ENCODE data around the gene RIC3.

The RIC3 gene

GRCh38 chr11:8097062-8097461 lies 71.8 kb downstream of the RIC3 start:
- H3K9me3 ChIP-seq (ENCODE audit: control extremely low read depth in 1 of 5, control insufficient read depth in 4 of 5, insufficient read depth in 2 of 5, low read depth in 1 of 5, low read length in 4 of 5), result no peaks in the 10 kb centered on the region
- ChIA-PET CTCF (interaction anchor here (1.4 to 21.2 kb wide), 7 partner anchors 8 to 110 kb away, joined by 4 to 429 read pairs (median 24); partner anchors contain the start of gene EIF3F), POLR2A (no interaction called here)
- H3K27ac ChIP-seq (ENCODE audit: insufficient read depth in 1 of 2, low read depth in 1 of 2, low read length in 2 of 2, poor library complexity in 1 of 2, severe bottlenecking in 2 of 2), result no peak overlapping the region
- peaks cover 0 to 5% (median 0%) of the 10 kb centered on the region in 4 experiments for H3K36me3 ChIP-seq (ENCODE audit: control insufficient read depth in 4 of 4, insufficient read depth in 4 of 4, low read length in 3 of 4)
- H3K4me1 ChIP-seq (ENCODE audit: control extremely low read depth in 1 of 4, control insufficient read depth in 4 of 4, insufficient read depth in 4 of 4, low read length in 3 of 4), result peaks cover 0 to 9% (median 3%) of the 10 kb centered on the region in 4 experiments
- 100% methylated on average over 4 of the region's 8 CpGs for WGBS (ENCODE audit: insufficient coverage)
- no peak for DNase-seq
- peaks cover 0 to 3% (median 0%) of the 10 kb centered on the region in 5 experiments for H3K27me3 ChIP-seq (replicated peaks in 2 of 5; ENCODE audit: control insufficient read depth in 4 of 5, insufficient read depth in 5 of 5, low read length in 4 of 5)
- no peak overlapping the region for H3K4me3 ChIP-seq (ENCODE audit: control insufficient read depth in 1 of 7, extremely low read depth in 1 of 7, insufficient read depth in 4 of 7, low read depth in 2 of 7, low read length in 6 of 7)

DNA sequence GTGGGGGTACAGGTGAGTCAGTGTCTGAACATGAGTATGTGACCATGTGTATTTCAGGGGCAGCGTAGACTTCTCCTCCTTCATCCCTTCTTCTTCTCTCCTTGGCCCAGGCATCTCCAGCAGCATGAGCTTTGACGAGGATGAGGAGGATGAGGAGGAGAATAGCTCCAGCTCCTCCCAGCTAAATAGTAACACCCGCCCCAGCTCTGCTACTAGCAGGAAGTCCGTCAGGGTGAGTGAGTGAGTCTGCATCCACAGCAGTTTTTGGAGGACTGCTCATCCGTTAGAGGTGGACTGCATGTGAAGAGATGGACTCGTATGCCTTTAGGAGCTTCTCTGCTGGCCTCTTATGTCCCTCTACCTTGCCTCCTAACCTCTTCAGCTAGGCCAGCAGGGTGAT lies 72.2 kb downstream of the RIC3 start:
- no peak for DNase-seq
- Histone ChIP-seq H3K36me3 (ENCODE audit: control insufficient read depth in 4 of 4, insufficient read depth in 4 of 4, low read length in 3 of 4) (peaks cover 0 to 5% (median 0%) of the 10 kb centered on the region in 4 experiments), H3K27ac (ENCODE audit: insufficient read depth in 1 of 2, low read depth in 1 of 2, low read length in 2 of 2, poor library complexity in 1 of 2, severe bottlenecking in 2 of 2) (no peak overlapping the region), H3K4me1 (ENCODE audit: control extremely low read depth in 1 of 4, control insufficient read depth in 4 of 4, insufficient read depth in 4 of 4, low read length in 3 of 4) (peaks cover 0 to 9% (median 3%) of the 10 kb centered on the region in 4 experiments), H3K27me3 (replicated peaks in 2 of 5; ENCODE audit: control insufficient read depth in 4 of 5, insufficient read depth in 5 of 5, low read length in 4 of 5) (peaks cover 0 to 3% (median 0%) of the 10 kb centered on the region in 5 experiments), H3K4me3 (ENCODE audit: control insufficient read depth in 1 of 7, extremely low read depth in 1 of 7, insufficient read depth in 4 of 7, low read depth in 2 of 7, low read length in 6 of 7) (no peak overlapping the region), H3K9me3 (ENCODE audit: control extremely low read depth in 1 of 5, control insufficient read depth in 4 of 5, insufficient read depth in 2 of 5, low read depth in 1 of 5, low read length in 4 of 5) (no peaks in the 10 kb centered on the region)
- ChIA-PET POLR2A (no interaction called here), CTCF (interaction anchor here (0.8 to 21.2 kb wide), 9 partner anchors 9 to 211 kb away, joined by 3 to 429 read pairs (median 5); partner anchors contain the start of gene EIF3F)
- 94% methylated on average over 2 of the region's 6 CpGs for WGBS (ENCODE audit: insufficient coverage)

GRCh38 chr11:8095806-8096522 lies 72.9 kb downstream of the RIC3 start:
- ChIA-PET CTCF (interaction anchor here (0.8 to 21.2 kb wide), 11 partner anchors 7 to 212 kb away, joined by 3 to 429 read pairs (median 5); partner anchors contain the start of gene EIF3F), POLR2A (no interaction called here)
- peaks cover 0 to 3% (median 0%) of the 10 kb centered on the region in 5 experiments for H3K27me3 ChIP-seq (replicated peaks in 2 of 5; ENCODE audit: control insufficient read depth in 4 of 5, insufficient read depth in 5 of 5, low read length in 4 of 5)
- no peaks in the 10 kb centered on the region for H3K9me3 ChIP-seq (ENCODE audit: control extremely low read depth in 1 of 5, control insufficient read depth in 4 of 5, insufficient read depth in 2 of 5, low read depth in 1 of 5, low read length in 4 of 5)
- 95% methylated on average over 3 of the region's 5 CpGs for WGBS (ENCODE audit: insufficient coverage)
- H3K36me3 ChIP-seq (ENCODE audit: control insufficient read depth in 4 of 4, insufficient read depth in 4 of 4, low read length in 3 of 4), result peaks cover 0 to 5% (median 0%) of the 10 kb centered on the region in 4 experiments
- no peak overlapping the region for H3K4me3 ChIP-seq (ENCODE audit: control insufficient read depth in 1 of 7, extremely low read depth in 1 of 7, insufficient read depth in 4 of 7, low read depth in 2 of 7, low read length in 6 of 7)
- no peak for DNase-seq
- peaks cover 0 to 9% (median 3%) of the 10 kb centered on the region in 4 experiments for H3K4me1 ChIP-seq (ENCODE audit: control extremely low read depth in 1 of 4, control insufficient read depth in 4 of 4, insufficient read depth in 4 of 4, low read length in 3 of 4)
- H3K27ac ChIP-seq (ENCODE audit: insufficient read depth in 1 of 2, low read depth in 1 of 2, low read length in 2 of 2, poor library complexity in 1 of 2, severe bottlenecking in 2 of 2), result no peak overlapping the region

- H3K4me1 ChIP-seq (ENCODE audit: control extremely low read depth in 1 of 4, control insufficient read depth in 4 of 4, insufficient read depth in 4 of 4, low read length in 3 of 4), result peaks cover 0 to 9% (median 3%) of the 10 kb centered on the region in 4 experiments
- H3K27ac ChIP-seq (ENCODE audit: insufficient read depth in 1 of 2, low read depth in 1 of 2, low read length in 2 of 2, poor library complexity in 1 of 2, severe bottlenecking in 2 of 2), result no peak overlapping the region
- H3K36me3 ChIP-seq (ENCODE audit: control insufficient read depth in 4 of 4, insufficient read depth in 4 of 4, low read length in 3 of 4), result peaks cover 0 to under 1% (median 0%) of the 10 kb centered on the region in 4 experiments
- DNase-seq, result no peak
- no peak overlapping the region for H3K4me3 ChIP-seq (ENCODE audit: control insufficient read depth in 1 of 7, extremely low read depth in 1 of 7, insufficient read depth in 4 of 7, low read depth in 2 of 7, low read length in 6 of 7)
- WGBS (ENCODE audit: insufficient coverage), result 32% methylated on average over 12 of the region's 12 CpGs
- POLR2A ChIA-PET, result no interaction called here
- peaks cover 0 to 5% (median 0%) of the 10 kb centered on the region in 5 experiments for H3K27me3 ChIP-seq (replicated peaks in 2 of 5; ENCODE audit: control insufficient read depth in 4 of 5, insufficient read depth in 5 of 5, low read length in 4 of 5)
- H3K9me3 ChIP-seq (ENCODE audit: control extremely low read depth in 1 of 5, control insufficient read depth in 4 of 5, insufficient read depth in 2 of 5, low read depth in 1 of 5, low read length in 4 of 5), result no peaks in the 10 kb centered on the region
- CTCF ChIA-PET, result interaction anchor here (1.2 to 21.2 kb wide), 10 partner anchors 8 to 212 kb away, joined by 3 to 429 read pairs (median 6); no protein-coding TSS in a partner anchor
Observed at GRCh38 chr11:8095371-8095770, 73.5 kb downstream of the RIC3 start.

DNA sequence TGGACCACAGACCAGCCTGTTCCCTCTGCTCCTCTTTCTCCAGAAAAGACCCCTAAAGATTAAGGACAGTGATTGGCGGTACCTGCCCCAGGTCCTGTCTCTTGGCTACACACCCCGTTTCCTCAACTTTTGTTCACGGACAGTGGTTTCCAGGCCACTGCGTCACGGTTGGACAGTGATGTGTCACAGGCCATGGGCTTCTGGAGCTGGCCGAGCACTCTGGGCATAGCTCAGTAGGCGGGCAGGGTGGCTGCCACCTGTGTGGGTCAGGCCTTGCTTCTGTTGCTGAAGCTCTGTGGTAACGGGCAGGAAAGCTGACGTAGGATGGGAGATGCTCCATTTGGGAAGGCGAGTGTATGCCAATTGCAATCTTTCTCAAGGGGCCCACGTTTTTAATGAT lies 74.2 kb downstream of the RIC3 start:
- peaks cover 0 to 9% (median 3%) of the 10 kb centered on the region in 4 experiments for H3K4me1 ChIP-seq (ENCODE audit: control extremely low read depth in 1 of 4, control insufficient read depth in 4 of 4, insufficient read depth in 4 of 4, low read length in 3 of 4)
- POLR2A ChIA-PET, result no interaction called here
- H3K27me3 ChIP-seq (replicated peaks in 2 of 5; ENCODE audit: control insufficient read depth in 4 of 5, insufficient read depth in 5 of 5, low read length in 4 of 5), result peaks cover 0 to 5% (median 0%) of the 10 kb centered on the region in 5 experiments
- H3K27ac ChIP-seq (ENCODE audit: insufficient read depth in 1 of 2, low read depth in 1 of 2, low read length in 2 of 2, poor library complexity in 1 of 2, severe bottlenecking in 2 of 2), result no peak overlapping the region
- CTCF ChIA-PET, result interaction anchor here (0.8 to 21.2 kb wide), 11 partner anchors 9 to 99 kb away, joined by 3 to 429 read pairs (median 4); no protein-coding TSS in a partner anchor
- WGBS (ENCODE audit: insufficient coverage), result 94% methylated on average over 11 of the region's 11 CpGs
- no peak overlapping the region for H3K4me3 ChIP-seq (ENCODE audit: control insufficient read depth in 1 of 7, extremely low read depth in 1 of 7, insufficient read depth in 4 of 7, low read depth in 2 of 7, low read length in 6 of 7)
- H3K9me3 ChIP-seq (ENCODE audit: control extremely low read depth in 1 of 5, control insufficient read depth in 4 of 5, insufficient read depth in 2 of 5, low read depth in 1 of 5, low read length in 4 of 5), result no peaks in the 10 kb centered on the region
- H3K36me3 ChIP-seq (ENCODE audit: control insufficient read depth in 4 of 4, insufficient read depth in 4 of 4, low read length in 3 of 4), result no peaks in the 10 kb centered on the region
- DNase-seq, result no peak

- Histone ChIP-seq H3K9me3 (ENCODE audit: control extremely low read depth in 1 of 5, control insufficient read depth in 4 of 5, insufficient read depth in 2 of 5, low read depth in 1 of 5, low read length in 4 of 5) (no peaks in the 10 kb centered on the region), H3K27me3 (replicated peaks in 2 of 5; ENCODE audit: control insufficient read depth in 4 of 5, insufficient read depth in 5 of 5, low read length in 4 of 5) (peaks cover 0 to 5% (median 0%) of the 10 kb centered on the region in 5 experiments), H3K36me3 (ENCODE audit: control insufficient read depth in 4 of 4, insufficient read depth in 4 of 4, low read length in 3 of 4) (no peaks in the 10 kb centered on the region), H3K4me1 (ENCODE audit: control extremely low read depth in 1 of 4, control insufficient read depth in 4 of 4, insufficient read depth in 4 of 4, low read length in 3 of 4) (peaks cover 0 to 9% (median 3%) of the 10 kb centered on the region in 4 experiments), H3K27ac (ENCODE audit: insufficient read depth in 1 of 2, low read depth in 1 of 2, low read length in 2 of 2, poor library complexity in 1 of 2, severe bottlenecking in 2 of 2) (no peak overlapping the region), H3K4me3 (ENCODE audit: control insufficient read depth in 1 of 7, extremely low read depth in 1 of 7, insufficient read depth in 4 of 7, low read depth in 2 of 7, low read length in 6 of 7) (no peak overlapping the region)
- WGBS (ENCODE audit: insufficient coverage), result 93% methylated on average over 7 of the region's 9 CpGs
- ChIA-PET CTCF (interaction anchor here (0.8 to 21.2 kb wide), 12 partner anchors 8 to 98 kb away, joined by 3 to 429 read pairs (median 4); no protein-coding TSS in a partner anchor), POLR2A (interaction anchor here (0.8 kb wide), 1 partner anchor 87 kb away, joined by 3 read pairs; no protein-coding TSS in a partner anchor)
- DNase-seq, result no peak
Observed at GRCh38 chr11:8093931-8094575, 74.8 kb downstream of the RIC3 start.
